B cell (primary cell): ENCODE results near the gene PLEKHA7.

Source experiments
- EZH2 ChIP-seq: IDR thresholded peaks from 2 replicates; pipeline ENCODE4 v1.6.1; 2012; ENCODE audit warnings: borderline replicate concordance, low read depth, mild to moderate bottlenecking, moderate library complexity, low read length; ENCODE audit not compliant: insufficient read depth, poor library complexity, severe bottlenecking
- TF ChIP-seq, protein P1 (sequence below): fragments of 200-600 bp; IDR thresholded peaks from one replicate; pipeline ENCODE4 v1.8.0; 2022; ENCODE audit warnings: antibody characterized with exemption, mild to moderate bottlenecking

DNA sequence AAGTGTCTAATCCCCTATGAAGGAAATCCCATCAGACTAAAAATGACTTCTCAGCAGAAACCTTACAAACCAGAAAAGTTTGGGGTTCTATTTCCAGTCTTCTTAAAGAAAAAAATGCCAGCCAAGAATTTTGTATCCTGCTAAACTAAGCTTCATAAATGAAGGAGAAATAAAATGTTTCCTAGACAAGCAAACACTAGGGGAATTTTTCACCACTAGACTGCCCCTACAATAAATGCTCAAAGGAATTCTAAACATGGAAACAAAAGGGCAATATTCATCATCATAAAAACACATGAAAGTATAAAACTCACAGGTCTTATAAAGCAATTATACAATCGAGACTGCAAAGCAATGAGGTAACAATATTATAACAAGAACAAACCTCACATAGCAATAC is 124.3 kb downstream of the PLEKHA7 start:
- TF ChIP-seq, protein P1, sequence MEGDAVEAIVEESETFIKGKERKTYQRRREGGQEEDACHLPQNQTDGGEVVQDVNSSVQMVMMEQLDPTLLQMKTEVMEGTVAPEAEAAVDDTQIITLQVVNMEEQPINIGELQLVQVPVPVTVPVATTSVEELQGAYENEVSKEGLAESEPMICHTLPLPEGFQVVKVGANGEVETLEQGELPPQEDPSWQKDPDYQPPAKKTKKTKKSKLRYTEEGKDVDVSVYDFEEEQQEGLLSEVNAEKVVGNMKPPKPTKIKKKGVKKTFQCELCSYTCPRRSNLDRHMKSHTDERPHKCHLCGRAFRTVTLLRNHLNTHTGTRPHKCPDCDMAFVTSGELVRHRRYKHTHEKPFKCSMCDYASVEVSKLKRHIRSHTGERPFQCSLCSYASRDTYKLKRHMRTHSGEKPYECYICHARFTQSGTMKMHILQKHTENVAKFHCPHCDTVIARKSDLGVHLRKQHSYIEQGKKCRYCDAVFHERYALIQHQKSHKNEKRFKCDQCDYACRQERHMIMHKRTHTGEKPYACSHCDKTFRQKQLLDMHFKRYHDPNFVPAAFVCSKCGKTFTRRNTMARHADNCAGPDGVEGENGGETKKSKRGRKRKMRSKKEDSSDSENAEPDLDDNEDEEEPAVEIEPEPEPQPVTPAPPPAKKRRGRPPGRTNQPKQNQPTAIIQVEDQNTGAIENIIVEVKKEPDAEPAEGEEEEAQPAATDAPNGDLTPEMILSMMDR = no peak
- no peak for TF ChIP-seq EZH2
